Liver (tissue), 3 donors: Measurements from ENCODE around the gene DMRTC2.

ENCODE experiments used
- ATF3 ChIP-seq: IDR thresholded peaks from 2 replicates; pipeline ENCODE4 v1.6.1; 2016; ENCODE audit warnings: antibody characterized with exemption
- CTCF ChIP-seq: fragments of 150-350 bp; IDR thresholded peaks from 2 replicates; pipeline ENCODE4 v1.5.1; 2017; ENCODE audit warnings: improper control_type of control experiment, low read depth, low read length; ENCODE audit not compliant: missing input control
- EGR1 ChIP-seq, 2 donors: IDR thresholded peaks; 2 replicates each; pipeline ENCODE4 v1.6.1; 2016 to 2018; ENCODE audit warnings: antibody characterized with exemption in 2 of 2, low read depth in 2 of 2
- FOXA2 ChIP-seq: IDR thresholded peaks from 2 replicates; pipeline ENCODE4 v1.6.1; 2016; ENCODE audit warnings: antibody characterized with exemption
- JUND ChIP-seq, 2 donors: IDR thresholded peaks; 2 replicates each; pipeline ENCODE4 v1.6.1; 2016; ENCODE audit warnings: antibody characterized with exemption in 2 of 2
- MAX ChIP-seq: IDR thresholded peaks from 2 replicates; pipeline ENCODE4 v1.6.1; 2016; ENCODE audit warnings: antibody characterized with exemption
- RAD21 ChIP-seq, 2 donors: IDR thresholded peaks; 2 replicates each; pipeline ENCODE4 v1.6.1; 2016; ENCODE audit warnings: antibody characterized with exemption in 2 of 2, mild to moderate bottlenecking in 2 of 2
- REST ChIP-seq: IDR thresholded peaks from 2 replicates; pipeline ENCODE4 v1.6.1; 2016; ENCODE audit warnings: antibody characterized with exemption, mild to moderate bottlenecking
- RXRA ChIP-seq, 2 donors: IDR thresholded peaks; 2 replicates each; pipeline ENCODE4 v1.6.1; 2017 to 2018; ENCODE audit warnings: antibody characterized with exemption in 2 of 2, mild to moderate bottlenecking in 1 of 2
- SP1 ChIP-seq: IDR thresholded peaks from 2 replicates; pipeline ENCODE4 v1.6.1; 2018; ENCODE audit warnings: antibody characterized with exemption, mild to moderate bottlenecking
- YY1 ChIP-seq: IDR thresholded peaks from 2 replicates; pipeline ENCODE4 v1.6.1; 2016; ENCODE audit warnings: antibody characterized with exemption, mild to moderate bottlenecking
- donor health status: healthy.
- donor health status: healthy.

GRCh38 chr19:41799444-41800000, 45.3 kb upstream of the DMRTC2 start:
- TF ChIP-seq CTCF (no peak), YY1 (no peak), JUND (IDR thresholded peaks at IDR 0.05) (no peak), MAX (no peak), RAD21 (IDR thresholded peaks at IDR 0.05) (no peak), RXRA (IDR thresholded peaks at IDR 0.05) (no peak), EGR1 (IDR thresholded peaks at IDR 0.05; ENCODE audit: low read depth in 2 of 2) (no peak), ATF3 (no peak), REST (no peak), SP1 (no peak), FOXA2 (no peak)
